C4-2B (cell line): ENCODE data around the gene PHACTR1.

ENCODE experiments used
- H3K27ac ChIP-seq: fragments of 450-650 bp; 2 replicates; pipeline ENCODE4 v1.5.1; 2017
- CTCF ChIP-seq: fragments of 450-650 bp; conservative IDR thresholded peaks from 2 replicates; pipeline ENCODE4 v1.5.1; 2017; ENCODE audit warnings: mild to moderate bottlenecking
- ZFX ChIP-seq: fragments of 450-650 bp; IDR thresholded peaks from 2 replicates; pipeline ENCODE4 v1.6.1; 2017

Gene PHACTR1

GRCh38 chr6:13212538-13212937 lies 496.0 kb downstream of the PHACTR1 start:
- H3K27ac ChIP-seq = no peak overlapping the region
- TF ChIP-seq CTCF = no peak
- no peak for TF ChIP-seq ZFX

GRCh38 chr6:13215390-13215789 lies 498.8 kb downstream of the PHACTR1 start:
- TF ChIP-seq CTCF = no peak
- TF ChIP-seq ZFX = no peak

DNA sequence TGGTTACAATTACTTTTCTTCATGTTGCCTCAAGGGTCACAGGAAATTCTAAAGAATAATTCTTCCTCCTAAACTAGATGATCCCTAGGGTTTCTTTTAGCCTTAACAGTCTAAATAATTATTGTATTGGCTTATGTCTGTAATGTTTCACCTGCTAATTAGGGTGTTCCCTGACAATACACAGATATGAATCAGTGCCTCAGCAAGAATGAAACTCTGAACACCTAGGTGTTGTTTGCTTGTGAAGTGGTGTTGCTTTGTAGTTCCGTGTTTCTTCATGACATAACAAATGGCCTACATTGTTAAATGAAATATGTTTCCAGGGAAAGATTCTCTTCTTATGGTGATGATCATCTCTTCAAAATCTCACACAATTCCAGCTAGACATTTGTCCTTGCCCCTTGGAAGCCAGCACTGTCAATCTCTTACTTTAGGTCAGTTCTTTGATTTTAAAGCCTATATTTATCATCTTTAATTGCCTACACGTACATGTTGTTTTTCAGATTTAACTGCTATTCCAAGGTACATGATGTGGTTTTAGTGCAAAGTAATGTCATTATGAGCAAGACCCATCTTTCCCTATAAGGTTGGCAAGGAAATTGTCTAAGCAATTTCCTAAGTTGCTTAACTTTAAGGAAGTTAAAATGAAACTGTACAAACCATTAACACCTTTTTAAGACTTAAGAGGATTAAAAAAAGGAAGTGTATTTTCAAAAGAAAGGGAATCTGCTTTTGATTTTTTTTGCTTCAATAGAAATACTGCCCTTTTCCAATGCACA lies 499.9 kb downstream of the PHACTR1 start:
- H3K27ac ChIP-seq = no peak overlapping the region
- TF ChIP-seq ZFX = no peak
- no peak for TF ChIP-seq CTCF

More at GRCh38 chr6:13215390-13215789, 498.8 kb downstream of the PHACTR1 start:
- H3K27ac ChIP-seq = no peak overlapping the region

DNA sequence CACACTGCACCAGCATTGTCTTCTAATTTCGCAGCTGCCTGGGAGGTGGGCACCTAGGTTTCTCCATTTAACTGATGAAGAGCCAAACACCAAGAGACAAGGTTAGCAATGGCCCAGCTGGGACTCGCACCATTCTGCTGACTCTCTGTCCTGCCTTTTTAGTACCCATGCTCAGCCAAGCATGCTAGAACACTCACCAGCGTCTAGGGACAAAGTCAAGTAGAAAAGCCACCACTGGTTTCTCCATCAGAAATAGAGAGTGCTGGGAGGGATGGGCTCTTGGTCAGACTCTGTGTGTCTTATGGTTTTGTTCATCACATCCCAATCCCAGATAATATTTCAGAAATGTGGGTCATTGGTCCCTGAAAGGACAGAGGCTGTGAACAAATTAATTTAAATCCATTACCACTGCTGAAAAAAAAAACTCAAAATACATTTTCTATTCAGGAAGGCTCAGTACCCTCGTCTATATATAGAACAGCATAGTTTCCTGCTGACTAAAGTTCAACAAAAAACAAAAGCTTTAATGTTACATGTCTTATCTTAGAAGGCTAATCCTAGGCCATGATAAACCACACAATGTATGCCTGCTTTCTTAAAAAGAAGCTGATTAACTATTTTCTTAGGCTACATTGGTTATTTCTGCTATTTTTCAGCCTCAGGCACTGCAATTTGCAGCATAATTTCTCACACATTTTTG lies 500.8 kb downstream of the PHACTR1 start:
- TF ChIP-seq ZFX (no peak), CTCF (no peak)
- no peak overlapping the region for H3K27ac ChIP-seq

GRCh38 chr6:13220266-13220665 lies 503.7 kb downstream of the PHACTR1 start:
- no peak overlapping the region for H3K27ac ChIP-seq
- no peak for TF ChIP-seq CTCF
- TF ChIP-seq ZFX = no peak

- H3K27ac ChIP-seq = no peak overlapping the region
- no peak for TF ChIP-seq ZFX
- TF ChIP-seq CTCF = no peak
Measured at GRCh38 chr6:13222048-13222447, 505.5 kb downstream of the PHACTR1 start.

- no peak overlapping the region for H3K27ac ChIP-seq
- no peak for TF ChIP-seq ZFX
Measured at GRCh38 chr6:13226071-13226470, 509.5 kb downstream of the PHACTR1 start.
